Measurements from ENCODE around the gene FN3K. TPM values are rescaled to one million over a fixed set of nuclear protein-coding genes. Genes with fewer than 3 reads are reported as not detected.

FN3K gene
- total and polyA plus RNA-seq, 7 experiments from 2014 or later: 0.97 to 14.1 (median 4.1) TPM

DNA sequence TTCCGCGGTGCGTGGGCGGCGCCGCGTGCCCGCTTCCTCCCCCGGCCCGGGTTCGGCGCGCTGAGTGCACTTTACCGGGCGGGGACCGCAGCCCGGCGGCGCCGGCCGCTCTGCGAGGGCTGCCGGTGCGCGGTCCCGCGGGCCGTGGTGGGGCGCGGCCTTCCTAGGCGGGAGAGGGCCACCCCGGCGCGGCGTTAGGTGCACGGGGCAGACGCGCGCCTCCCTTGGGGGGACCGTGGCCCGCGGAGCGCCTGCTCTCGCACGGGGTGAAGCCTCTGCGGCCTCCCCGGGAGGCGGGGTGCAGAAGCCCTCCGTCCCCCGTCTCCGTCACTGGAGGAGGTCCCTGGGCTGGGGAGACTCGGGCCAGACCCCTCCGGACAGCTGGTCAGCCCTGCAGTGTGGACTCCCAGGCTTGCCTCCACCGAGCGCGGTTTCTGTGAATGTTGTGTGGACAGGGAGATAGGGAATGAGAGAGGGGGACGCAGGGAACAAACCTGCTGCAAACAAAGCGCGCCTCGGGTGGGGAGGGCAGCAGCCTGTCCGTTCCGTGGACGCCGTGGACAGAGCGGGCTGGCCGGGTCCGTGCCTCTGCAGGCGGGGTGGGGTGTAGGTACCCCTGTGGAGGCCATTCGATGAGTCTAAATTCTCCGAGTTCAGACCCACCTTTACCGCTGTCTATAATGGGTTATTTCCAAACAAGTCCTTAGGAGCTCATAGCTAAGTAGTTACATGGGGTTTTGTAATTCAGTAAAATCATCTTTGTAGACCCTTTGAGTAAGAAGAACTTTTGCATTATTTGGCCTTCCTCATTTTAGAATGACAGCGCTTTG, 17.2 kb downstream of the FN3K start:
- POLR2A ChIA-PET: interaction anchor here (0.6 kb wide), 2 partner anchors 54 to 111 kb away, joined by 3 read pairs; partner anchors contain the start of gene RAB40B
- Mint-ChIP-seq H3K27me3 (no peaks in the 10 kb centered on the region), H3K9me3 (peaks cover 0 to 8% (median 0%) of the 10 kb centered on the region in 11 donors), H3K36me3 (peaks cover 0 to 8% (median 4%) of the 10 kb centered on the region in 5 donors), H3K4me1 (peaks cover 18 to 34% (median 26%) of the 10 kb centered on the region in 7 donors), H3K27ac (peak overlapping the region in 6 of 9 donors; percentile 11 to 59 (median 46)), H3K4me3 (peak overlapping the region; percentile 68 to 91 (median 78))
- Histone ChIP-seq H3K9me3 (ENCODE audit: control insufficient read depth in 2 of 3, low read length in 3 of 3) (no peaks in the 10 kb centered on the region), H3K27me3 (ENCODE audit: control insufficient read depth in 2 of 2, insufficient read depth in 2 of 2, low read length in 2 of 2) (no peaks in the 10 kb centered on the region), H3K27ac (ENCODE audit: low read depth, low read length) (peak overlapping the region; percentile 74), H3K4me3 (ENCODE audit: low read length) (peak overlapping the region; percentile 80), H3K36me3 (ENCODE audit: control insufficient read depth in 2 of 3, insufficient read depth in 3 of 3, low read length in 3 of 3) (peaks cover 0 to 7% (median 0%) of the 10 kb centered on the region in 3 experiments), H3K4me1 (ENCODE audit: control insufficient read depth in 2 of 2, insufficient read depth in 2 of 2, low read length in 2 of 2) (peaks cover 7 to 8% of the 10 kb centered on the region in 2 donors)
- intact Hi-C loops (cut with micrococcal nuclease): loop anchor here (1.0 to 5.0 kb wide), 5 partner anchors 36 to 730 kb away; partner anchors contain the start of genes WDR45B (in 2 of the 2), CENPX (in 1 of the 2), FN3KRP (in 1 of the 2) and HEXD (in 1 of the 2)
- CTCF ChIA-PET: no interaction called here
- no peak for DNase-seq
- ATAC-seq: peak; percentile 5

DNA sequence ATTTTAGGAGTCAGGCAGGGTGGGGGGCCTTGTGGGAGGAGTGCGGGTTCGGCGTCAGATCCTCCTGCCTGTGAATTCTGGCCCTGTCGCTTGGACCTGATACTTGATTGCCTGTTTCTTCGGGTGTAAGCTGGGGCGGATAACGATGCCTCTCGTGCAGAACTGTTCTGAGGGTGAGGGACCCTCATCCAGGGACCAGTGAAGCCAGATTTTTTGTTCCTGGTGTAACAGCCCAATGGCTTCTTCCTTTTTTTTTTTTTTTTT, 17.7 kb downstream of the FN3K start:
- peak overlapping the region; percentile 68 to 91 (median 78) for H3K4me3 Mint-ChIP-seq
- no peak for ATAC-seq
- H3K36me3 Mint-ChIP-seq: peaks cover 0 to 8% (median 4%) of the 10 kb centered on the region in 5 donors
- H3K36me3 ChIP-seq (ENCODE audit: control insufficient read depth in 2 of 3, insufficient read depth in 3 of 3, low read length in 3 of 3): peaks cover 0 to 7% (median 0%) of the 10 kb centered on the region in 3 experiments
- intact Hi-C loops (cut with micrococcal nuclease): loop anchor here (2.0 to 5.0 kb wide), 3 partner anchors 296 to 730 kb away; partner anchors contain the start of genes CENPX (in 1 of the 2), HEXD (in 1 of the 2), LRRC45 (in 1 of the 2) and NARF (in 1 of the 2)
- H3K4me1 Mint-ChIP-seq: peaks cover 18 to 34% (median 26%) of the 10 kb centered on the region in 7 donors
- peak overlapping the region in 4 of 9 donors; percentile 11 to 53 (median 50) for H3K27ac Mint-ChIP-seq
- no peak overlapping the region for H3K27ac ChIP-seq (ENCODE audit: low read depth, low read length)
- no peaks in the 10 kb centered on the region for H3K27me3 ChIP-seq (ENCODE audit: control insufficient read depth in 2 of 2, insufficient read depth in 2 of 2, low read length in 2 of 2)
- ChIA-PET CTCF (no interaction called here), POLR2A (interaction anchor here (0.6 kb wide), 2 partner anchors 55 to 111 kb away, joined by 3 read pairs; partner anchors contain the start of gene RAB40B)
- no peaks in the 10 kb centered on the region for H3K27me3 Mint-ChIP-seq
- peaks cover 7 to 8% of the 10 kb centered on the region in 2 donors for H3K4me1 ChIP-seq (ENCODE audit: control insufficient read depth in 2 of 2, insufficient read depth in 2 of 2, low read length in 2 of 2)
- no peak for DNase-seq
- H3K9me3 ChIP-seq (ENCODE audit: control insufficient read depth in 2 of 3, low read length in 3 of 3): no peaks in the 10 kb centered on the region
- H3K4me3 ChIP-seq (ENCODE audit: low read length): peak overlapping the region; percentile 80
- peaks cover 0 to 6% (median 0%) of the 10 kb centered on the region in 11 donors for H3K9me3 Mint-ChIP-seq

DNA sequence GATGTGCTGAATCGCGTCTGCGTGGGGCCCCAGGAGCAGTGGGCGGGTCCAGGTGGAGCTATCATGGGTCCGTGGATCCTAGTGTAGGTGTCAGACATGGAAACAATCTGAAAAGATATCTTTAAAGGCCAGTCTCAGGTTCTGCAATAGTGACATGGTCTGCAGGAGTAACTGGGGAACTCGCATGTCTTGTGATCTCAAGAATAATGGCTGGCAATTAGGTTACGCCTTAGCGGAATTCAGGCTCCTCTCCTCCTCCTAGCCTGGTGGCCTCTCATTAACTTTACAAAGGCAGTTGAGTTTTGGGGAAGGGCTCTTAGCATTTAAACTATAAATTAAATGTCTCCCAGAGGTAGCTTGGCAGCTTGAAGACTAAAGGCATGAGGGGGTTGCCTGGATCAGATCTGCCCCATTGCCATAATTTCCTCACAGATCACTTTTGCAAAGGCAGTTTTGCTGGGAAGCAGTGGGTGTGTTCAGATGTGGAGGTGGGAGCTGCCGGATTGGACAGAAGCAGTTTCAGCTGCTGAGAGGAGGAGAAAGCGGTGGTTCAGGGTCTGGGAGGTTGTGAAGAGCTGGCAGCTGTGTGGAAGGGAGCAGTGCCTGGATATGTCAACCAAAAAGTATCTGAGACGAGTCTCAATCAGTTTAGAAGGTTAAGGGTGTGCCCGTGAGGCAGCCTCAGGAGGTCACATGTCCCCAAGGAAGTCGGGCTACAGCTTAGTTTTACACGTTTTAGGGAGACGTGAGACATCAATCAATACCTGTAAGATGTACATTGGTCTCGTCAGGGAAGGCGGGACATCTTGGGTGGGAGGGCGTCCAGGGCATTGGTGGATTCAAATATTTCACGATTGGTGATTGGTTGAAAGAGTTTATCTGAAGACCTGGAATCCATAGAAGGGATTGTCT, 19.1 kb downstream of the FN3K start:
- H3K4me1 ChIP-seq (ENCODE audit: control insufficient read depth in 2 of 2, insufficient read depth in 2 of 2, low read length in 2 of 2): peaks cover 7 to 8% of the 10 kb centered on the region in 2 donors
- Mint-ChIP-seq H3K27ac (peak overlapping the region in 5 of 9 donors; percentile 24 to 55 (median 43)), H3K4me3 (peak overlapping the region; percentile 19 to 87 (median 53)), H3K9me3 (no peaks in the 10 kb centered on the region), H3K27me3 (no peaks in the 10 kb centered on the region), H3K36me3 (peaks cover 0 to 8% (median 4%) of the 10 kb centered on the region in 5 donors), H3K4me1 (peaks cover 18 to 34% (median 26%) of the 10 kb centered on the region in 7 donors)
- H3K36me3 ChIP-seq (ENCODE audit: control insufficient read depth in 2 of 3, insufficient read depth in 3 of 3, low read length in 3 of 3): peaks cover 0 to 7% (median 0%) of the 10 kb centered on the region in 3 experiments
- H3K27me3 ChIP-seq (ENCODE audit: control insufficient read depth in 2 of 2, insufficient read depth in 2 of 2, low read length in 2 of 2): no peaks in the 10 kb centered on the region
- intact Hi-C loops (cut with micrococcal nuclease): loop anchor here in 1 of 2 donors (5.0 kb wide), 1 partner anchor 297 kb away; the partner anchor contains the start of gene NARF
- CTCF ChIA-PET: no interaction called here
- no peak overlapping the region for H3K27ac ChIP-seq (ENCODE audit: low read depth, low read length)
- ATAC-seq: no peak
- POLR2A ChIA-PET: interaction anchor here (1.1 kb wide), 1 partner anchor 10 kb away, joined by 4 read pairs; no protein-coding TSS in a partner anchor
- no peak overlapping the region for H3K4me3 ChIP-seq (ENCODE audit: low read length)
- no peaks in the 10 kb centered on the region for H3K9me3 ChIP-seq (ENCODE audit: control insufficient read depth in 2 of 3, low read length in 3 of 3)
- no peak for DNase-seq

DNA sequence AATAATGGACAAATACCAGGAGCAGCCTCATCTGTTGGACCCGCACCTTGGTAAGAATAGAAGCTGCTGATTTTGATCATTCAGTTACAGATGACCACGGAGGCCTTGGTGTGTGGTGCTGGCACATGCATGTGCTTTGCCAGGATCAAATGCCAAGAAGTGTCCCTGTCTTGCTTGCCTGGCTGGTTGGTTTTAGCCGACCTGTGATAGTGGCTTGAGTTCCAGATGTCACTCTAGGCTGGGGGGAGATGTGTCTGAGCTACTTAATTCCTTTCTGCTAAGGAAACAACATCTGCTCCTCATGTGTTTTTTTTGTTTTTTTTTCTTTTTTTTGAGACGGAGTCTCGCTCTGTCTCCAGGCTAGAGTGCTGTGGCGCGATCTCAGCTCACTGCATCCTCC, 20.8 kb downstream of the FN3K start:
- no peak overlapping the region for H3K4me3 Mint-ChIP-seq
- POLR2A ChIA-PET: no interaction called here

DNA sequence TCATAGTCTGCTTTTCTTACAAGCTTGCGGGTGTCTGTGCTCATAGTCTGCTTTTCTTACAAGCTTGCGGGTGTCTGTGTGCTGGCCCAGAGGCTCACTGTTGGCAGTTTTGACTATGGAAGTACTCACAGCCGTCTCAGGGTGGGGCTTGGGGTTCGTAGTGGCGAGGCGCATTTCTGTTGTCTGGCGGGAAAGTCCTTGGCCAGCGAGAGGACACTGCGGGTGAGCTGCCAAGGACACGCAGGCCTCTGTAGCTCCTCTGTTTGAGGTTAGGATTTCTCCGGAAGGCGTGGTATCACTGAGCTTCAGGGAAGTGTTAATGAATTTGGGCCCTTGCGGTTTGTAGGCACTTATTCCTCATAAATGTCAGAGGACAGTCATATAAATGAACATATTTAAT, 30.0 kb downstream of the FN3K start:
- Histone ChIP-seq H3K4me3 (ENCODE audit: low read length) (no peak overlapping the region), H3K9me3 (ENCODE audit: control insufficient read depth in 2 of 3, low read length in 3 of 3) (no peaks in the 10 kb centered on the region), H3K36me3 (ENCODE audit: control insufficient read depth in 2 of 3, insufficient read depth in 3 of 3, low read length in 3 of 3) (peaks cover 3 to 62% (median 5%) of the 10 kb centered on the region in 3 experiments), H3K4me1 (ENCODE audit: control insufficient read depth in 2 of 2, insufficient read depth in 2 of 2, low read length in 2 of 2) (no peaks in the 10 kb centered on the region), H3K27me3 (ENCODE audit: control insufficient read depth in 2 of 2, insufficient read depth in 2 of 2, low read length in 2 of 2) (no peaks in the 10 kb centered on the region), H3K27ac (ENCODE audit: low read depth, low read length) (no peak overlapping the region)
- no peak for ATAC-seq
- Mint-ChIP-seq H3K4me3 (no peak overlapping the region), H3K27me3 (no peaks in the 10 kb centered on the region), H3K27ac (peak overlapping the region in 2 of 9 donors; percentile 42 to 63), H3K36me3 (peaks cover 6 to 56% (median 30%) of the 10 kb centered on the region in 5 donors), H3K9me3 (no peaks in the 10 kb centered on the region), H3K4me1 (peaks cover 7 to 21% (median 14%) of the 10 kb centered on the region in 7 donors)
- ChIA-PET CTCF (interaction anchor here (0.5 to 1.4 kb wide), 2 partner anchors 97 to 205 kb away, joined by 4 read pairs; no protein-coding TSS in a partner anchor), POLR2A (interaction anchor here (0.7 kb wide), 1 partner anchor 11 kb away, joined by 4 read pairs; no protein-coding TSS in a partner anchor)
- intact Hi-C loops (cut with micrococcal nuclease): loop anchor here in 1 of 2 donors (5.0 kb wide), 1 partner anchor 413 kb away; no protein-coding TSS in a partner anchor
- DNase-seq: no peak

More for the DNA sequence above, 20.8 kb downstream of the FN3K start:
- no peak for DNase-seq
- CTCF ChIA-PET: no interaction called here
- peaks cover 7 to 8% of the 10 kb centered on the region in 2 donors for H3K4me1 ChIP-seq (ENCODE audit: control insufficient read depth in 2 of 2, insufficient read depth in 2 of 2, low read length in 2 of 2)
- intact Hi-C loops (cut with micrococcal nuclease): no loop called here
- peaks cover 0 to 7% (median 0%) of the 10 kb centered on the region in 3 experiments for H3K36me3 ChIP-seq (ENCODE audit: control insufficient read depth in 2 of 3, insufficient read depth in 3 of 3, low read length in 3 of 3)
- no peaks in the 10 kb centered on the region for H3K9me3 Mint-ChIP-seq
- no peak for ATAC-seq
- H3K36me3 Mint-ChIP-seq: peaks cover 0 to 16% (median 4%) of the 10 kb centered on the region in 5 donors
- no peak overlapping the region for H3K27ac ChIP-seq (ENCODE audit: low read depth, low read length)
- peaks cover 18 to 40% (median 32%) of the 10 kb centered on the region in 7 donors for H3K4me1 Mint-ChIP-seq
- H3K27me3 ChIP-seq (ENCODE audit: control insufficient read depth in 2 of 2, insufficient read depth in 2 of 2, low read length in 2 of 2): no peaks in the 10 kb centered on the region
- no peak overlapping the region for H3K27ac Mint-ChIP-seq
- H3K27me3 Mint-ChIP-seq: no peaks in the 10 kb centered on the region
- no peak overlapping the region for H3K4me3 ChIP-seq (ENCODE audit: low read length)
- H3K9me3 ChIP-seq (ENCODE audit: control insufficient read depth in 2 of 3, low read length in 3 of 3): no peaks in the 10 kb centered on the region

All from naive thymus-derived CD4-positive, alpha-beta T cell (primary cell).